GM23338 (cell line): Measurements from ENCODE around the gene CPA3. TPM values are rescaled to one million over a fixed set of nuclear protein-coding genes. Genes with fewer than 3 reads are reported as not detected.

Experiments used
- ATAC-seq: fragments of 200-7000 bp; cut with Tn5 transposase; 3 replicates; pipeline ENCODE4 v1.9.1; 2020
- DNase-seq: peaks from one replicate; pipeline ENCODE4 v3.0.0-alpha.2; 2015; ENCODE audit warnings: low spot score
- H2AFZ ChIP-seq: fragments of 200-600 bp; sonication (generic); 2 replicates; pipeline ENCODE4 v1.8.0; 2016; ENCODE audit warnings: antibody characterized with exemption, mild to moderate bottlenecking, moderate library complexity
- H3F3A ChIP-seq: fragments of 200-600 bp; sonication (generic); replicated peaks from 2 replicates; pipeline ENCODE4 v1.8.0; 2017; ENCODE audit warnings: antibody characterized with exemption, mixed run types, low read depth
- H3K27ac ChIP-seq: fragments of 200-600 bp; sonication (generic); 2 replicates; pipeline ENCODE4 v1.6.1; 2016; ENCODE audit warnings: low read depth
- H3K27me3 ChIP-seq: fragments of 200-600 bp; sonication (generic); 2 replicates; pipeline ENCODE4 v1.8.0; 2016; ENCODE audit warnings: mild to moderate bottlenecking, mixed run types, moderate library complexity; ENCODE audit not compliant: insufficient read depth
- H3K36me3 ChIP-seq: fragments of 200-600 bp; sonication (generic); 2 replicates; pipeline ENCODE4 v1.8.0; 2016; ENCODE audit warnings: mild to moderate bottlenecking; ENCODE audit not compliant: insufficient read depth
- H3K4me1 ChIP-seq: fragments of 200-600 bp; sonication (generic); 2 replicates; pipeline ENCODE4 v1.8.0; 2016; ENCODE audit warnings: mild to moderate bottlenecking, moderate library complexity; ENCODE audit not compliant: insufficient read depth
- H3K4me2 ChIP-seq: fragments of 200-600 bp; sonication (generic); 2 replicates; pipeline ENCODE4 v1.7.1; 2017; ENCODE audit warnings: mixed run types
- H3K4me3 ChIP-seq: fragments of 200-600 bp; sonication (generic); 2 replicates; pipeline ENCODE4 v1.6.1; 2016; ENCODE audit warnings: mixed run types
- H3K79me2 ChIP-seq: fragments of 200-600 bp; sonication (generic); replicated peaks from 2 replicates; pipeline ENCODE4 v1.8.0; 2017; ENCODE audit warnings: mild to moderate bottlenecking; ENCODE audit not compliant: insufficient read depth
- H3K9me2 ChIP-seq: fragments of 200-600 bp; sonication (generic); 2 replicates; pipeline ENCODE4 v1.8.0; 2017; ENCODE audit not compliant: insufficient read depth
- H4K20me1 ChIP-seq: fragments of 200-600 bp; sonication (generic); replicated peaks from 2 replicates; pipeline ENCODE4 v1.8.0; 2017; ENCODE audit warnings: mild to moderate bottlenecking; ENCODE audit not compliant: insufficient read depth
- H3K27ac Mint-ChIP-seq: 2 replicates; pipeline ENCODE4 v1.8.0; 2020; ENCODE audit warnings: inconsistent platforms, mild to moderate bottlenecking, moderate library complexity, mixed read lengths
- H3K27me3 Mint-ChIP-seq: 3 replicates; pipeline ENCODE4 v1.8.0; 2022; ENCODE audit warnings: low read depth, mild to moderate bottlenecking, moderate library complexity, mixed read lengths, inconsistent platforms; ENCODE audit not compliant: insufficient read depth, poor library complexity
- H3K36me3 Mint-ChIP-seq: 3 replicates; pipeline ENCODE4 v1.8.0; 2021; ENCODE audit warnings: low read depth, mild to moderate bottlenecking, inconsistent platforms, moderate library complexity, mixed read lengths
- H3K4me1 Mint-ChIP-seq: 3 replicates; pipeline ENCODE4 v1.8.0; 2020; ENCODE audit warnings: mild to moderate bottlenecking, inconsistent platforms, mixed read lengths
- H3K4me3 Mint-ChIP-seq: 3 replicates; pipeline ENCODE4 v1.8.0; 2021; ENCODE audit warnings: moderate library complexity, mild to moderate bottlenecking, inconsistent platforms, mixed read lengths
- H3K9me3 Mint-ChIP-seq: 3 replicates; pipeline ENCODE4 v1.8.0; 2020; ENCODE audit warnings: moderate library complexity, mild to moderate bottlenecking, inconsistent platforms, mixed read lengths
- CREB1 ChIP-seq: fragments of 250-450 bp; sonication (Bioruptor Pico); IDR thresholded peaks from 2 replicates; pipeline ENCODE4 v1.5.0; 2020; ENCODE audit warnings: low read depth, mild to moderate bottlenecking, moderate library complexity
- EZH2 ChIP-seq: fragments of 200-600 bp; sonication (generic); IDR thresholded peaks from one replicate; pipeline ENCODE4 v1.8.0; 2017; ENCODE audit warnings: antibody characterized with exemption, mild to moderate bottlenecking, low read depth; ENCODE audit not compliant: unreplicated experiment
- JUNB ChIP-seq: IDR thresholded peaks from one replicate; pipeline ENCODE4 v1.6.1; 2016; ENCODE audit warnings: antibody characterized with exemption; ENCODE audit not compliant: unreplicated experiment
- POLR2AphosphoS5 ChIP-seq: IDR thresholded peaks from 2 replicates; pipeline ENCODE4 v1.6.1; 2016; ENCODE audit warnings: antibody characterized with exemption, low read depth
- STAT1 ChIP-seq: IDR thresholded peaks from one replicate; pipeline ENCODE4 v1.6.1; 2016; ENCODE audit warnings: antibody characterized with exemption; ENCODE audit not compliant: unreplicated experiment
- polyA plus RNA-seq: library from polyadenylated mRNA; unstranded; fragments of >200 nt; fragmentation: Nextera tagmentation; extraction: Ambion mirVana; gene quantifications from 2 replicates; pipeline ENCODE4 v1.2.1, GENCODE V29; 2016
- total RNA-seq: library from RNA; depleted of rRNA; stranded (reverse); fragments of >200 nt; shearing (Covaris generic); gene quantifications from 2 replicates; pipeline ENCODE4 v1.2.3, GENCODE V29; 2014
- TF ChIP-seq, protein P1 (sequence below): fragments of 250-450 bp; sonication (Bioruptor Pico); IDR thresholded peaks from 2 replicates; pipeline ENCODE4 v1.5.0; 2020; ENCODE audit warnings: mild to moderate bottlenecking, moderate library complexity
- TF ChIP-seq, protein P2 (sequence below), 2 experiments: fragments of 200-600 bp in 1 of 2; sonication (generic) in 1 of 2; conservative IDR thresholded peaks; 2 replicates each; pipeline versions ENCODE4 v1.5.1 to v1.6.1; 2016 to 2017; ENCODE audit warnings: antibody characterized with exemption in 2 of 2, low read depth in 2 of 2, mild to moderate bottlenecking in 2 of 2, moderate library complexity in 1 of 2
- TF ChIP-seq, protein P3 (sequence below): IDR thresholded peaks from one replicate; pipeline ENCODE4 v1.6.1; 2018; ENCODE audit warnings: antibody characterized with exemption; ENCODE audit not compliant: unreplicated experiment

CPA3 gene
- total and polyA plus RNA-seq, 2 experiments from 2014 or later = not detected

GRCh38 chr3:148873270-148873927 is 8.3 kb downstream of the CPA3 start:
- Histone ChIP-seq H3K79me2 (no peaks in the 10 kb centered on the region), H3K36me3 (no peaks in the 10 kb centered on the region), H3K4me3 (no peak overlapping the region), H3K27me3 (no peaks in the 10 kb centered on the region), H3K4me1 (no peaks in the 10 kb centered on the region), H3K27ac (no peak overlapping the region), H4K20me1 (no peaks in the 10 kb centered on the region), H3K4me2 (no peak overlapping the region), H3K9me2 (no peaks in the 10 kb centered on the region), H2AFZ (no peak overlapping the region), H3F3A (no peaks in the 10 kb centered on the region)
- no peaks in the 10 kb centered on the region for H3K36me3 Mint-ChIP-seq
- no peaks in the 10 kb centered on the region for H3K4me1 Mint-ChIP-seq
- DNase-seq (no peak), ATAC-seq (no peak)
- no peaks in the 10 kb centered on the region for H3K27me3 Mint-ChIP-seq
- H3K27ac Mint-ChIP-seq = no peak overlapping the region
- no peaks in the 10 kb centered on the region for H3K9me3 Mint-ChIP-seq
- TF ChIP-seq JUNB (no peak), EZH2 (no peak), STAT1 (no peak), POLR2AphosphoS5 (no peak), CREB1 (CRISPR knock-in tag) (no peak)
- TF ChIP-seq, protein P1, sequence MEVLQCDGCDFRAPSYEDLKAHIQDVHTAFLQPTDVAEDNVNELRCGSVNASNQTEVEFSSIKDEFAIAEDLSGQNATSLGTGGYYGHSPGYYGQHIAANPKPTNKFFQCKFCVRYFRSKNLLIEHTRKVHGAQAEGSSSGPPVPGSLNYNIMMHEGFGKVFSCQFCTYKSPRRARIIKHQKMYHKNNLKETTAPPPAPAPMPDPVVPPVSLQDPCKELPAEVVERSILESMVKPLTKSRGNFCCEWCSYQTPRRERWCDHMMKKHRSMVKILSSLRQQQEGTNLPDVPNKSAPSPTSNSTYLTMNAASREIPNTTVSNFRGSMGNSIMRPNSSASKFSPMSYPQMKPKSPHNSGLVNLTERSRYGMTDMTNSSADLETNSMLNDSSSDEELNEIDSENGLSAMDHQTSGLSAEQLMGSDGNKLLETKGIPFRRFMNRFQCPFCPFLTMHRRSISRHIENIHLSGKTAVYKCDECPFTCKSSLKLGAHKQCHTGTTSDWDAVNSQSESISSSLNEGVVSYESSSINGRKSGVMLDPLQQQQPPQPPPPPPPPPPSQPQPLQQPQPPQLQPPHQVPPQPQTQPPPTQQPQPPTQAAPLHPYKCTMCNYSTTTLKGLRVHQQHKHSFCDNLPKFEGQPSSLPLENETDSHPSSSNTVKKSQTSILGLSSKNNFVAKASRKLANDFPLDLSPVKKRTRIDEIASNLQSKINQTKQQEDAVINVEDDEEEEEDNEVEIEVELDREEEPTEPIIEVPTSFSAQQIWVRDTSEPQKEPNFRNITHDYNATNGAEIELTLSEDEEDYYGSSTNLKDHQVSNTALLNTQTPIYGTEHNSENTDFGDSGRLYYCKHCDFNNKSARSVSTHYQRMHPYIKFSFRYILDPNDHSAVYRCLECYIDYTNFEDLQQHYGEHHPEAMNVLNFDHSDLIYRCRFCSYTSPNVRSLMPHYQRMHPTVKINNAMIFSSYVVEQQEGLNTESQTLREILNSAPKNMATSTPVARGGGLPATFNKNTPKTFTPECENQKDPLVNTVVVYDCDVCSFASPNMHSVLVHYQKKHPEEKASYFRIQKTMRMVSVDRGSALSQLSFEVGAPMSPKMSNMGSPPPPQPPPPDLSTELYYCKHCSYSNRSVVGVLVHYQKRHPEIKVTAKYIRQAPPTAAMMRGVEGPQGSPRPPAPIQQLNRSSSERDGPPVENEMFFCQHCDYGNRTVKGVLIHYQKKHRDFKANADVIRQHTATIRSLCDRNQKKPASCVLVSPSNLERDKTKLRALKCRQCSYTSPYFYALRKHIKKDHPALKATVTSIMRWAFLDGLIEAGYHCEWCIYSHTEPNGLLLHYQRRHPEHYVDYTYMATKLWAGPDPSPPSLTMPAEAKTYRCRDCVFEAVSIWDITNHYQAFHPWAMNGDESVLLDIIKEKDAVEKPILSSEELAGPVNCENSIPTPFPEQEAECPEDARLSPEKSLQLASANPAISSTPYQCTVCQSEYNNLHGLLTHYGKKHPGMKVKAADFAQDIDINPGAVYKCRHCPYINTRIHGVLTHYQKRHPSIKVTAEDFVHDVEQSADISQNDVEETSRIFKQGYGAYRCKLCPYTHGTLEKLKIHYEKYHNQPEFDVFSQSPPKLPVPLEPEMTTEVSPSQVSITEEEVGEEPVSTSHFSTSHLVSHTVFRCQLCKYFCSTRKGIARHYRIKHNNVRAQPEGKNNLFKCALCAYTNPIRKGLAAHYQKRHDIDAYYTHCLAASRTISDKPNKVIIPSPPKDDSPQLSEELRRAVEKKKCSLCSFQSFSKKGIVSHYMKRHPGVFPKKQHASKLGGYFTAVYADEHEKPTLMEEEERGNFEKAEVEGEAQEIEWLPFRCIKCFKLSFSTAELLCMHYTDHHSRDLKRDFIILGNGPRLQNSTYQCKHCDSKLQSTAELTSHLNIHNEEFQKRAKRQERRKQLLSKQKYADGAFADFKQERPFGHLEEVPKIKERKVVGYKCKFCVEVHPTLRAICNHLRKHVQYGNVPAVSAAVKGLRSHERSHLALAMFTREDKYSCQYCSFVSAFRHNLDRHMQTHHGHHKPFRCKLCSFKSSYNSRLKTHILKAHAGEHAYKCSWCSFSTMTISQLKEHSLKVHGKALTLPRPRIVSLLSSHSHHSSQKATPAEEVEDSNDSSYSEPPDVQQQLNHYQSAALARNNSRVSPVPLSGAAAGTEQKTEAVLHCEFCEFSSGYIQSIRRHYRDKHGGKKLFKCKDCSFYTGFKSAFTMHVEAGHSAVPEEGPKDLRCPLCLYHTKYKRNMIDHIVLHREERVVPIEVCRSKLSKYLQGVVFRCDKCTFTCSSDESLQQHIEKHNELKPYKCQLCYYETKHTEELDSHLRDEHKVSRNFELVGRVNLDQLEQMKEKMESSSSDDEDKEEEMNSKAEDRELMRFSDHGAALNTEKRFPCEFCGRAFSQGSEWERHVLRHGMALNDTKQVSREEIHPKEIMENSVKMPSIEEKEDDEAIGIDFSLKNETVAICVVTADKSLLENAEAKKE = no peak
- TF ChIP-seq, protein P2, sequence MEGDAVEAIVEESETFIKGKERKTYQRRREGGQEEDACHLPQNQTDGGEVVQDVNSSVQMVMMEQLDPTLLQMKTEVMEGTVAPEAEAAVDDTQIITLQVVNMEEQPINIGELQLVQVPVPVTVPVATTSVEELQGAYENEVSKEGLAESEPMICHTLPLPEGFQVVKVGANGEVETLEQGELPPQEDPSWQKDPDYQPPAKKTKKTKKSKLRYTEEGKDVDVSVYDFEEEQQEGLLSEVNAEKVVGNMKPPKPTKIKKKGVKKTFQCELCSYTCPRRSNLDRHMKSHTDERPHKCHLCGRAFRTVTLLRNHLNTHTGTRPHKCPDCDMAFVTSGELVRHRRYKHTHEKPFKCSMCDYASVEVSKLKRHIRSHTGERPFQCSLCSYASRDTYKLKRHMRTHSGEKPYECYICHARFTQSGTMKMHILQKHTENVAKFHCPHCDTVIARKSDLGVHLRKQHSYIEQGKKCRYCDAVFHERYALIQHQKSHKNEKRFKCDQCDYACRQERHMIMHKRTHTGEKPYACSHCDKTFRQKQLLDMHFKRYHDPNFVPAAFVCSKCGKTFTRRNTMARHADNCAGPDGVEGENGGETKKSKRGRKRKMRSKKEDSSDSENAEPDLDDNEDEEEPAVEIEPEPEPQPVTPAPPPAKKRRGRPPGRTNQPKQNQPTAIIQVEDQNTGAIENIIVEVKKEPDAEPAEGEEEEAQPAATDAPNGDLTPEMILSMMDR (conservative IDR thresholded peaks at IDR 0.05; ENCODE audit: low read depth in 2 of 2) = no peak
- TF ChIP-seq, protein P3, sequence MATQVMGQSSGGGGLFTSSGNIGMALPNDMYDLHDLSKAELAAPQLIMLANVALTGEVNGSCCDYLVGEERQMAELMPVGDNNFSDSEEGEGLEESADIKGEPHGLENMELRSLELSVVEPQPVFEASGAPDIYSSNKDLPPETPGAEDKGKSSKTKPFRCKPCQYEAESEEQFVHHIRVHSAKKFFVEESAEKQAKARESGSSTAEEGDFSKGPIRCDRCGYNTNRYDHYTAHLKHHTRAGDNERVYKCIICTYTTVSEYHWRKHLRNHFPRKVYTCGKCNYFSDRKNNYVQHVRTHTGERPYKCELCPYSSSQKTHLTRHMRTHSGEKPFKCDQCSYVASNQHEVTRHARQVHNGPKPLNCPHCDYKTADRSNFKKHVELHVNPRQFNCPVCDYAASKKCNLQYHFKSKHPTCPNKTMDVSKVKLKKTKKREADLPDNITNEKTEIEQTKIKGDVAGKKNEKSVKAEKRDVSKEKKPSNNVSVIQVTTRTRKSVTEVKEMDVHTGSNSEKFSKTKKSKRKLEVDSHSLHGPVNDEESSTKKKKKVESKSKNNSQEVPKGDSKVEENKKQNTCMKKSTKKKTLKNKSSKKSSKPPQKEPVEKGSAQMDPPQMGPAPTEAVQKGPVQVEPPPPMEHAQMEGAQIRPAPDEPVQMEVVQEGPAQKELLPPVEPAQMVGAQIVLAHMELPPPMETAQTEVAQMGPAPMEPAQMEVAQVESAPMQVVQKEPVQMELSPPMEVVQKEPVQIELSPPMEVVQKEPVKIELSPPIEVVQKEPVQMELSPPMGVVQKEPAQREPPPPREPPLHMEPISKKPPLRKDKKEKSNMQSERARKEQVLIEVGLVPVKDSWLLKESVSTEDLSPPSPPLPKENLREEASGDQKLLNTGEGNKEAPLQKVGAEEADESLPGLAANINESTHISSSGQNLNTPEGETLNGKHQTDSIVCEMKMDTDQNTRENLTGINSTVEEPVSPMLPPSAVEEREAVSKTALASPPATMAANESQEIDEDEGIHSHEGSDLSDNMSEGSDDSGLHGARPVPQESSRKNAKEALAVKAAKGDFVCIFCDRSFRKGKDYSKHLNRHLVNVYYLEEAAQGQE = no peak
- no peak overlapping the region for H3K4me3 Mint-ChIP-seq
